Prostate gland (tissue), 2 donors: Measurements from ENCODE around the gene RMDN2. TPM values are rescaled to one million over a fixed set of nuclear protein-coding genes. Genes with fewer than 3 reads are reported as not detected.
"Not testable (repeated sequence)": the region's sequence is repeated elsewhere in the genome, so short reads cannot be mapped to it uniquely, and the experiment has no call there.

Experiments
- DNase-seq: peaks from one replicate; pipeline ENCODE4 v3.0.0-alpha.2; 2019; ENCODE audit warnings: low spot score
- H3K27ac ChIP-seq, 2 donors: fragments of 200-600 bp; sonication (generic); 2 replicates each; pipeline ENCODE4 v1.5.1; 2017 to 2019
- H3K27me3 ChIP-seq: fragments of 200-600 bp; sonication (generic); replicated peaks from 2 replicates; pipeline ENCODE4 v1.5.1; 2019; ENCODE audit not compliant: insufficient read depth
- H3K36me3 ChIP-seq, 2 donors: fragments of 200-600 bp; sonication (generic); 1 replicate in 1 of 2; 2 replicates in 1 of 2; pipeline versions ENCODE4 v1.5.1 to v1.8.1; 2017 to 2019
- H3K4me1 ChIP-seq: fragments of 200-600 bp; sonication (generic); replicated peaks from 2 replicates; pipeline ENCODE4 v1.5.1; 2019
- H3K4me3 ChIP-seq, 2 donors: fragments of 200-600 bp; sonication (generic); 2 replicates each; pipeline ENCODE4 v1.5.1; 2017 to 2019
- H3K9me3 ChIP-seq: fragments of 200-600 bp; sonication (generic); 2 replicates; pipeline ENCODE4 v1.5.1; 2017
- POLR2A ChIP-seq: fragments of 450-650 bp; IDR thresholded peaks from one replicate; pipeline ENCODE4 v1.6.1; 2016; ENCODE audit warnings: antibody characterized with exemption, mild to moderate bottlenecking
- POLR2AphosphoS5 ChIP-seq: sonication (generic); formaldehyde crosslinking; IDR thresholded peaks from one replicate; pipeline ENCODE4 v1.6.1; 2017; ENCODE audit warnings: antibody characterized with exemption
- whole genome bisulfite sequencing: methylation state at CpG from one replicate; pipeline ENCODE4 v1.1.5; 2018; 5-methylcytosine and 5-hydroxymethylcytosine counted together
- intact Hi-C: fragments of 100-400 bp; cut with DNase I; formaldehyde crosslinking; loops from one replicate; pipeline ENCODE4 v1.14.2; 2022
- total RNA-seq, 2 donors: library from RNA; depleted of rRNA; stranded (reverse); fragments of >200 nt; gene quantifications; one replicate each; pipeline ENCODE4 v1.1.0, GENCODE V29; 2016
- TF ChIP-seq, protein P1 (sequence below), 4 experiments: fragments of 200-600 bp in 2 of 4; fragments of 450-650 bp in 2 of 4; sonication (generic) in 2 of 4; IDR thresholded peaks; 1 replicate in 3 of 4; 2 replicates in 1 of 4; pipeline ENCODE4 v1.5.1; 2016 to 2019; ENCODE audit warnings: antibody characterized with exemption in 4 of 4, mild to moderate bottlenecking in 2 of 4, moderate library complexity in 2 of 4

Gene RMDN2
- total RNA-seq, 2 donors from 2014 or later: 9.0 to 9.2 TPM

GRCh38 chr2:37934591-37935513, 9.8 kb downstream of the RMDN2 start:
- Histone ChIP-seq H3K4me1 (no peaks in the 10 kb centered on the region), H3K27ac (no peak overlapping the region), H3K27me3 (no peaks in the 10 kb centered on the region), H3K4me3 (no peak overlapping the region), H3K36me3 (no peaks in the 10 kb centered on the region), H3K9me3 (no peaks in the 10 kb centered on the region)
- intact Hi-C loops: no loop called here
- TF ChIP-seq POLR2AphosphoS5 (no peak), POLR2A (no peak)
- TF ChIP-seq, protein P1, sequence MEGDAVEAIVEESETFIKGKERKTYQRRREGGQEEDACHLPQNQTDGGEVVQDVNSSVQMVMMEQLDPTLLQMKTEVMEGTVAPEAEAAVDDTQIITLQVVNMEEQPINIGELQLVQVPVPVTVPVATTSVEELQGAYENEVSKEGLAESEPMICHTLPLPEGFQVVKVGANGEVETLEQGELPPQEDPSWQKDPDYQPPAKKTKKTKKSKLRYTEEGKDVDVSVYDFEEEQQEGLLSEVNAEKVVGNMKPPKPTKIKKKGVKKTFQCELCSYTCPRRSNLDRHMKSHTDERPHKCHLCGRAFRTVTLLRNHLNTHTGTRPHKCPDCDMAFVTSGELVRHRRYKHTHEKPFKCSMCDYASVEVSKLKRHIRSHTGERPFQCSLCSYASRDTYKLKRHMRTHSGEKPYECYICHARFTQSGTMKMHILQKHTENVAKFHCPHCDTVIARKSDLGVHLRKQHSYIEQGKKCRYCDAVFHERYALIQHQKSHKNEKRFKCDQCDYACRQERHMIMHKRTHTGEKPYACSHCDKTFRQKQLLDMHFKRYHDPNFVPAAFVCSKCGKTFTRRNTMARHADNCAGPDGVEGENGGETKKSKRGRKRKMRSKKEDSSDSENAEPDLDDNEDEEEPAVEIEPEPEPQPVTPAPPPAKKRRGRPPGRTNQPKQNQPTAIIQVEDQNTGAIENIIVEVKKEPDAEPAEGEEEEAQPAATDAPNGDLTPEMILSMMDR (IDR thresholded peaks at IDR 0.05): no peak
- WGBS: 61% methylated on average over 7 of the region's 7 CpGs
- DNase-seq: no peak

GRCh38 chr2:37937568-37937967, 12.5 kb downstream of the RMDN2 start:
- intact Hi-C loops, H3K27me3 ChIP-seq, DNase-seq, H3K9me3 ChIP-seq, H3K4me1 ChIP-seq, H3K4me3 ChIP-seq, H3K27ac ChIP-seq, H3K36me3 ChIP-seq: not testable (repeated sequence)
- 88% methylated on average over 1 of the region's 1 CpG for WGBS

- WGBS: 96% methylated on average over 8 of the region's 8 CpGs
- H3K27ac ChIP-seq, H3K4me3 ChIP-seq, H3K9me3 ChIP-seq, H3K4me1 ChIP-seq, H3K36me3 ChIP-seq, intact Hi-C loops, DNase-seq, H3K27me3 ChIP-seq: not testable (repeated sequence)
These were observed 16.2 kb downstream of the RMDN2 start for GRCh38 chr2:37941267-37941666.

DNA sequence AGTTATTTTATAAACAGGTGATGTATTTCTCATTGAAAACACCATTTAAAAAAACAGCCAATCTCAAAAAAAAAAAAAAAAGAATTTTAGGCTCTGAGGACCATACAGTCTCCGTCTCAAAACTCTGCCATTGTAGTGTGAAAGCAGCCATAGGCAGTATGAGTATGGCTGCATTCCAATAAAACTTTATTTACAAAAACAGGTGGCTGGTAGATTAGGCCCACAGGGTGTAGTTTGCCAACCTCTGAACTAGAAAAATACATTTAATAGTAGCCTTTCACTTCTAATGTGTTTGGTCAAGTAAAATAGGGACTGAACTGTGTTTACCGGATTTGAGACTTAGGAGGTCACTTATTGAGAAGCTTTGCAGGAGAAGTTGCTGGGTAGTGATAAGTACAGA, 19.2 kb downstream of the RMDN2 start:
- 98% methylated on average over 2 of the region's 2 CpGs for WGBS

GRCh38 chr2:37947306-37947705, 22.2 kb downstream of the RMDN2 start:
- DNase-seq: no peak
- WGBS: 100% methylated on average over 1 of the region's 1 CpG
- H3K9me3 ChIP-seq: no peaks in the 10 kb centered on the region

More for the DNA sequence above, 19.2 kb downstream of the RMDN2 start:
- no peak overlapping the region for H3K4me3 ChIP-seq
- TF ChIP-seq, protein P1 (IDR thresholded peaks at IDR 0.05): no peak
- TF ChIP-seq POLR2A (no peak), POLR2AphosphoS5 (no peak)
- H3K27me3 ChIP-seq: no peaks in the 10 kb centered on the region
- no peaks in the 10 kb centered on the region for H3K36me3 ChIP-seq
- no peaks in the 10 kb centered on the region for H3K9me3 ChIP-seq
- no peak for DNase-seq
- H3K4me1 ChIP-seq: no peaks in the 10 kb centered on the region
- no peak overlapping the region for H3K27ac ChIP-seq
- intact Hi-C loops: no loop called here

DNA sequence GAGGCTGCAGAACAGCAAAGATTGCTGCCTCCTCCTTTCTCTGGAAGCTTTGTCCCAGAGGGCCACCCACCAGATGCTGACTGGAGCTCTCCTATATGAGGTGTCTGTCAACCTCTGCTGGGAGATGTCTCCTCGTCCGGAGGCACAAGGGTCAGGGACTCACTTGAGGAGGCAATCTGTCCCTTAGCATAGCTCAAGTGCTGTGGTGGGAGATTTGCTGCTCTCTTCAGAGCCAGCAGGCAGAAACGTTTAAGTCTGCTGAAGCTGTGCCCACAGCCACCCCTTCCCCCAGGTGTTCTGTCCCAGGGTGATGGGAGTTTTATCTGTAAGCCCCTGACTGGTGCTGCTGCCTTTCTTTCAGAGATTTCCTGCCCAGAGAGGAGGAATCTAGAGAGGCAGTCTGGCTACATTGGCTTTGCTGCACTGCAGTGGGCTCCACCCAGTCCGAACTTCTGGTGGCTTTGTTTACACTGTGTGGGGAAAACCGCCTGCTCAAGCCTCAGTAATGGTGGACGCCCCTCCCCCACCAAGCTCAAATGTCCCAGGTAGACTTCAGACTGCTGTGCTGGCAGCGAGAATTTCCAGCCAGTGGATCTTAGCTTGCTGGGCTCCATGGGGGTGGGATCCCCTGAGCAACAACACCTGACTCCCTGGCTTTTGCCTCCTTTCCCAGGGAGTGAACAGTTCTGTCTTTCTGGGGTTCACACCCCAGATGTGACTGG, 37.1 kb downstream of the RMDN2 start:
- 69% methylated on average over 7 of the region's 7 CpGs for WGBS
- intact Hi-C loops, H3K4me3 ChIP-seq, H3K4me1 ChIP-seq, DNase-seq, H3K27ac ChIP-seq, H3K27me3 ChIP-seq, H3K9me3 ChIP-seq, H3K36me3 ChIP-seq: not testable (repeated sequence)

More at GRCh38 chr2:37947306-37947705, 22.2 kb downstream of the RMDN2 start:
- intact Hi-C loops: no loop called here
- TF ChIP-seq POLR2A (no peak), POLR2AphosphoS5 (no peak)
- TF ChIP-seq, protein P1 (IDR thresholded peaks at IDR 0.05): no peak
- H3K4me3 ChIP-seq: no peak overlapping the region
- H3K27me3 ChIP-seq: no peaks in the 10 kb centered on the region
- H3K36me3 ChIP-seq: no peaks in the 10 kb centered on the region
- H3K27ac ChIP-seq: no peak overlapping the region
- no peaks in the 10 kb centered on the region for H3K4me1 ChIP-seq

GRCh38 chr2:37962740-37963121, 37.6 kb downstream of the RMDN2 start:
- intact Hi-C loops, H3K36me3 ChIP-seq, DNase-seq, H3K9me3 ChIP-seq, H3K27me3 ChIP-seq, H3K27ac ChIP-seq, H3K4me1 ChIP-seq, H3K4me3 ChIP-seq: not testable (repeated sequence)
- 90% methylated on average over 9 of the region's 9 CpGs for WGBS

- intact Hi-C loops, H3K4me3 ChIP-seq, DNase-seq, H3K27me3 ChIP-seq, H3K36me3 ChIP-seq, H3K4me1 ChIP-seq, H3K27ac ChIP-seq, H3K9me3 ChIP-seq: not testable (repeated sequence)
- whole genome bisulfite sequencing: 96% methylated on average over 10 of the region's 33 CpGs
These were observed 38.8 kb downstream of the RMDN2 start for GRCh38 chr2:37963901-37964300.
